SK-N-SH (cell line): Measurements from ENCODE around the gene RSPO4. TPM values are rescaled to one million over a fixed set of nuclear protein-coding genes. Genes with fewer than 3 reads are reported as not detected.

ENCODE experiments used
- CTCF ChIA-PET: fragments of 300-600, 350-600 bp; formaldehyde crosslinking; extraction: SDS; loops from one replicate; lab custom pipeline; 2021; lab: Yijun Ruan, JAX
- POLR2A ChIA-PET: fragments of 350-600 bp; sonication (Branson Sonifier 250); formaldehyde crosslinking; extraction: SDS; loops from one replicate; lab custom pipeline; 2020; ENCODE audit warnings: antibody characterized with exemption, inconsistent platforms; lab: Yijun Ruan, JAX
- DNase-seq: peaks from one replicate; pipeline ENCODE4 v3.0.0; 2012
- H2AFZ ChIP-seq: fragments of 200-600 bp; sonication (generic); 2 replicates; pipeline ENCODE4 v1.8.1; 2016; ENCODE audit warnings: antibody characterized with exemption, mild to moderate bottlenecking, low read depth
- H3F3A ChIP-seq: fragments of 200-600 bp; sonication (generic); replicated peaks from 2 replicates; pipeline ENCODE3; 2016; ENCODE audit warnings: antibody characterized with exemption, mild to moderate bottlenecking; ENCODE audit not compliant: insufficient read depth
- H3K27ac ChIP-seq, 2 experiments: fragments of 200-500 bp in 1 of 2; fragments of 200-600 bp in 1 of 2; sonication (Bioruptor generic) in 1 of 2; sonication (generic), shearing (Covaris generic) in 1 of 2; 2 replicates each; pipeline versions ENCODE4 v1.5.1 to v1.6.1; 2014 to 2016; ENCODE audit warnings: low read depth in 2 of 2, inconsistent platforms in 1 of 2, low read length in 1 of 2, mild to moderate bottlenecking in 1 of 2, mixed read lengths in 1 of 2
- H3K27me3 ChIP-seq: fragments of 200-600 bp; sonication (generic), shearing (Covaris generic); 2 replicates; pipeline ENCODE4 v1.6.1; 2016; ENCODE audit warnings: mixed run types; ENCODE audit not compliant: insufficient read depth
- H3K36me3 ChIP-seq, 2 experiments: fragments of 200-500 bp in 1 of 2; fragments of 200-600 bp in 1 of 2; sonication (Bioruptor generic) in 1 of 2; sonication (generic) in 1 of 2; replicated peaks in 1 of 2; 2 replicates each; pipeline versions ENCODE3 to v1.5.1; 2014 to 2016; ENCODE audit warnings: low read length in 1 of 2, mild to moderate bottlenecking in 1 of 2; ENCODE audit not compliant: insufficient read depth in 2 of 2, control insufficient read depth in 1 of 2
- H3K4me1 ChIP-seq, 2 experiments: fragments of 200-500 bp in 1 of 2; fragments of 200-600 bp in 1 of 2; sonication (Bioruptor generic) in 1 of 2; sonication (generic), shearing (Covaris generic) in 1 of 2; 2 replicates each; pipeline versions ENCODE4 v1.5.1 to v1.6.1; 2014 to 2016; ENCODE audit warnings: low read depth in 1 of 2, low read length in 1 of 2, mixed run types in 1 of 2; ENCODE audit not compliant: insufficient read depth in 2 of 2, control insufficient read depth in 1 of 2
- H3K4me2 ChIP-seq: fragments of 200-600 bp; sonication (generic), shearing (Covaris generic); 2 replicates; pipeline ENCODE4 v1.6.1; 2017; ENCODE audit warnings: mixed run types
- H3K4me3 ChIP-seq, 2 experiments: fragments of 200-500 bp in 1 of 2; fragments of 200-600 bp in 1 of 2; sonication (Bioruptor generic) in 1 of 2; sonication (generic), shearing (Covaris generic) in 1 of 2; 2 replicates each; pipeline versions ENCODE4 v1.5.1 to v1.8.1; 2014 to 2016; ENCODE audit warnings: low read depth in 2 of 2, inconsistent platforms in 1 of 2, low read length in 1 of 2, mild to moderate bottlenecking in 1 of 2, mixed read lengths in 1 of 2, moderate library complexity in 1 of 2
- H3K79me2 ChIP-seq: fragments of 200-600 bp; sonication (generic); 2 replicates; pipeline ENCODE4 v1.8.1; 2017; ENCODE audit warnings: mild to moderate bottlenecking; ENCODE audit not compliant: insufficient read depth
- H3K9ac ChIP-seq: fragments of 200-600 bp; sonication (generic); 2 replicates; pipeline ENCODE4 v1.6.1; 2017; ENCODE audit warnings: mixed run types
- H3K9me2 ChIP-seq: fragments of 200-600 bp; sonication (generic); 2 replicates; pipeline ENCODE4 v1.6.1; 2017; ENCODE audit warnings: mixed run types
- H3K9me3 ChIP-seq: fragments of 200-600 bp; sonication (generic); 2 replicates; pipeline ENCODE4 v1.6.1; 2017; ENCODE audit warnings: mixed run types, mild to moderate bottlenecking, moderate library complexity
- H4K20me1 ChIP-seq: fragments of 200-600 bp; sonication (generic); 2 replicates; pipeline ENCODE4 v1.6.1; 2017; ENCODE audit warnings: mild to moderate bottlenecking, mixed run types; ENCODE audit not compliant: insufficient read depth
- CHD2 ChIP-seq: fragments of 150-350 bp; IDR thresholded peaks from 2 replicates; pipeline ENCODE4 v1.6.1; 2018; ENCODE audit warnings: low read length; ENCODE audit not compliant: partially characterized antibody
- CTCF ChIP-seq: fragments of 200-600 bp; sonication (generic); IDR thresholded peaks from 2 replicates; pipeline ENCODE4 v1.6.1; 2017; ENCODE audit warnings: antibody characterized with exemption, mild to moderate bottlenecking, moderate library complexity
- ELF1 ChIP-seq: IDR thresholded peaks from 2 replicates; pipeline ENCODE4 v1.4.0; 2012
- FOSL2 ChIP-seq: IDR thresholded peaks from 2 replicates; pipeline ENCODE4 v1.4.0; 2012; ENCODE audit warnings: low read depth, mild to moderate bottlenecking, moderate library complexity, borderline replicate concordance
- FOXJ3 ChIP-seq: sonication (generic); formaldehyde crosslinking; IDR thresholded peaks from 2 replicates; pipeline ENCODE4 v1.5.1; 2020; ENCODE audit warnings: mild to moderate bottlenecking, missing genetic modification reagents
- JUND ChIP-seq: IDR thresholded peaks from 2 replicates; pipeline ENCODE4 v1.4.0; 2012
- NFIC ChIP-seq: IDR thresholded peaks from 2 replicates; pipeline ENCODE4 v1.4.0; 2012; ENCODE audit warnings: borderline replicate concordance
- NRF1 ChIP-seq: IDR thresholded peaks from 2 replicates; pipeline ENCODE4 v1.6.1; 2012; ENCODE audit warnings: low read depth, mild to moderate bottlenecking, low read length
- RCOR1 ChIP-seq: fragments of 150-350 bp; IDR thresholded peaks from 2 replicates; pipeline ENCODE4 v1.6.1; 2017; ENCODE audit warnings: antibody characterized with exemption, low read length
- RXRA ChIP-seq: IDR thresholded peaks from 2 replicates; pipeline ENCODE4 v1.4.0; 2012; ENCODE audit warnings: low read depth, mild to moderate bottlenecking, borderline replicate concordance
- SMC3 ChIP-seq: IDR thresholded peaks from 2 replicates; pipeline ENCODE4 v1.6.1; 2012; ENCODE audit warnings: low read depth, low read length, improper control_type of control experiment
- ZBTB33 ChIP-seq: IDR thresholded peaks from 2 replicates; pipeline ENCODE4 v1.4.0; 2012; ENCODE audit warnings: low read depth, borderline replicate concordance
- WGBS: methylation state at CpG from one replicate; pipeline ENCODE4 v1.1.6; 2017; ENCODE audit warnings: low lambda C conversion rate; 5-methylcytosine and 5-hydroxymethylcytosine counted together
- polyA plus RNA-seq, 3 experiments: library from polyadenylated mRNA; depleted of rRNA; stranded (reverse); fragments of >200 nt; gene quantifications; 2 replicates each; pipeline ENCODE4 v1.2.3, GENCODE V29; 2012
- TF ChIP-seq, protein P1 (sequence below): IDR thresholded peaks from 2 replicates; pipeline ENCODE4; 2012
- TF ChIP-seq, protein P2 (sequence below): IDR thresholded peaks from 2 replicates; pipeline ENCODE4 v1.4.0; 2012; ENCODE audit warnings: low read depth, borderline replicate concordance
- TF ChIP-seq, protein P3 (sequence below): fragments of 150-350 bp; IDR thresholded peaks from 2 replicates; pipeline ENCODE4 v1.6.1; 2016; ENCODE audit warnings: mild to moderate bottlenecking, low read depth, low read length

Gene RSPO4
- polyA plus RNA-seq, 1 of the 3 experiments (the other 2 are of a cell fraction): not detected

DNA sequence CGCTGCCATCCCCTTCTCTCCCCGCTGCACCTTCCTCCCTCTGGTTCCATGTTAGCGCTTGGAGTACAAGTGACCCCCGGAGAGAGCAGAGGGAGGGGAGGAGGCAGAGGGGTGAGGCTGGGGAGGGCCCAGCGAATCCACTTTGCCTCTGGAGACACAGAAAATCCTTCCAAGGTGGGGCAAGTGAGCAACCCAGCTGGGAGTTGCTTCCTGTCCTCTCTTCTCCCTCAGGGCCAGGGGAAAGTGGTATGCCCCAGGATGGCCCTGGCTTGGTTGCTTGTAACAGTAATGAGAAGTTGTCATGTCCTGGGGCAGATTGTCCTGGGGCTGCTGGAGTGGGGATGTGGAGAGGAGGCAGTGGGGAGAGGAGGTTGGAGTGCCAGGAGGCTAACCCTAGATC, 85.3 kb downstream of the RSPO4 start:
- TF ChIP-seq, protein P1, sequence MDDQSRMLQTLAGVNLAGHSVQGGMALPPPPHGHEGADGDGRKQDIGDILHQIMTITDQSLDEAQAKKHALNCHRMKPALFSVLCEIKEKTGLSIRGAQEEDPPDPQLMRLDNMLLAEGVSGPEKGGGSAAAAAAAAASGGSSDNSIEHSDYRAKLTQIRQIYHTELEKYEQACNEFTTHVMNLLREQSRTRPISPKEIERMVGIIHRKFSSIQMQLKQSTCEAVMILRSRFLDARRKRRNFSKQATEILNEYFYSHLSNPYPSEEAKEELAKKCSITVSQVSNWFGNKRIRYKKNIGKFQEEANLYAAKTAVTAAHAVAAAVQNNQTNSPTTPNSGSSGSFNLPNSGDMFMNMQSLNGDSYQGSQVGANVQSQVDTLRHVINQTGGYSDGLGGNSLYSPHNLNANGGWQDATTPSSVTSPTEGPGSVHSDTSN: no peak
- TF ChIP-seq, protein P2, sequence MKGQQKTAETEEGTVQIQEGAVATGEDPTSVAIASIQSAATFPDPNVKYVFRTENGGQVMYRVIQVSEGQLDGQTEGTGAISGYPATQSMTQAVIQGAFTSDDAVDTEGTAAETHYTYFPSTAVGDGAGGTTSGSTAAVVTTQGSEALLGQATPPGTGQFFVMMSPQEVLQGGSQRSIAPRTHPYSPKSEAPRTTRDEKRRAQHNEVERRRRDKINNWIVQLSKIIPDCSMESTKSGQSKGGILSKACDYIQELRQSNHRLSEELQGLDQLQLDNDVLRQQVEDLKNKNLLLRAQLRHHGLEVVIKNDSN: no peak
- no peak for TF ChIP-seq RCOR1
- TF ChIP-seq, protein P3, sequence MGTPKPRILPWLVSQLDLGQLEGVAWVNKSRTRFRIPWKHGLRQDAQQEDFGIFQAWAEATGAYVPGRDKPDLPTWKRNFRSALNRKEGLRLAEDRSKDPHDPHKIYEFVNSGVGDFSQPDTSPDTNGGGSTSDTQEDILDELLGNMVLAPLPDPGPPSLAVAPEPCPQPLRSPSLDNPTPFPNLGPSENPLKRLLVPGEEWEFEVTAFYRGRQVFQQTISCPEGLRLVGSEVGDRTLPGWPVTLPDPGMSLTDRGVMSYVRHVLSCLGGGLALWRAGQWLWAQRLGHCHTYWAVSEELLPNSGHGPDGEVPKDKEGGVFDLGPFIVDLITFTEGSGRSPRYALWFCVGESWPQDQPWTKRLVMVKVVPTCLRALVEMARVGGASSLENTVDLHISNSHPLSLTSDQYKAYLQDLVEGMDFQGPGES: no peak
- no peak for TF ChIP-seq CTCF
- no peak for TF ChIP-seq JUND
- no peak for TF ChIP-seq NRF1
- TF ChIP-seq SMC3: no peak
- no peak for TF ChIP-seq RXRA
- TF ChIP-seq NFIC: no peak
- no peak for TF ChIP-seq FOXJ3 (CRISPR knock-in tag)
- no peak for TF ChIP-seq ELF1
- Histone ChIP-seq H3K4me3 (no peak overlapping the region), H3K27ac (no peak overlapping the region), H2AFZ (no peak overlapping the region), H3K27me3 (peaks cover 6% of the 10 kb centered on the region; the same call in 1 of the 2 replicates), H3F3A (no peaks in the 10 kb centered on the region), H3K9me3 (no peaks in the 10 kb centered on the region), H3K79me2 (no peaks in the 10 kb centered on the region), H3K4me1 (peaks cover 0 to 2% of the 10 kb centered on the region in 2 experiments; a peak in 1 of 4 replicates), H4K20me1 (no peaks in the 10 kb centered on the region), H3K9me2 (no peaks in the 10 kb centered on the region), H3K9ac (no peak overlapping the region), H3K36me3 (no peaks in the 10 kb centered on the region), H3K4me2 (no peak overlapping the region)
- ChIA-PET CTCF (interaction anchor here (1.0 to 1.3 kb wide), 2 partner anchors 36 to 40 kb away, joined by 3 read pairs; no protein-coding TSS in a partner anchor), POLR2A (no interaction called here)
- 64% methylated on average over 5 of the region's 5 CpGs for WGBS
- DNase-seq: no peak

GRCh38 chr20:916125-916799, 85.8 kb downstream of the RSPO4 start, which contains the start of gene ANGPT4:
TSS of gene ANGPT4 (minus strand) at chr20:916334. CDS start at chr20:916214, 120 bp downstream.
- Histone ChIP-seq H4K20me1 (no peaks in the 10 kb centered on the region), H3K27ac (no peak within 1 kb of the TSS), H3K9me3 (no peaks in the 10 kb centered on the region), H3K79me2 (no peaks in the 10 kb centered on the region), H3K9ac (no peak within 1 kb of the TSS), H3K36me3 (no peaks in the 10 kb centered on the region), H3K4me1 (peaks cover 0 to 2% of the 10 kb centered on the region in 2 experiments; a peak in 1 of 4 replicates), H2AFZ (no peak within 1 kb of the TSS), H3F3A (no peaks in the 10 kb centered on the region), H3K27me3 (peaks cover 6% of the 10 kb centered on the region; the same call in 1 of the 2 replicates), H3K9me2 (no peaks in the 10 kb centered on the region), H3K4me3 (no peak within 1 kb of the TSS), H3K4me2 (no peak within 1 kb of the TSS)
- WGBS: 55% methylated on average over 18 of the region's 18 CpGs
- no peak for DNase-seq
- POLR2A ChIA-PET: no interaction called here
- CTCF ChIA-PET: interaction anchor here (1.2 kb wide), 1 partner anchor 40 kb away, joined by 8 read pairs; no protein-coding TSS in a partner anchor
- no peak for TF ChIP-seq ZBTB33
- no peak for TF ChIP-seq NRF1
- TF ChIP-seq, protein P1: no peak
- TF ChIP-seq FOSL2: no peak
- TF ChIP-seq CTCF: no peak
- no peak for TF ChIP-seq CHD2
